Ovary (tissue), 9 donors: ENCODE data around the gene MDM2. TPM values are rescaled to one million over a fixed set of nuclear protein-coding genes. Genes with fewer than 3 reads are reported as not detected.

Experiments used
- DNase-seq, 5 donors: peaks; one replicate each; pipeline ENCODE4 v3.0.0-alpha.2; 2019 to 2020
- H3K27ac ChIP-seq, 2 donors: fragments of 200-600 bp; one replicate each; pipeline versions ENCODE4 v1.5.1 to v1.8.0; 2019 to 2022
- H3K27me3 ChIP-seq: fragments of 200-600 bp; one replicate; pipeline ENCODE4 v1.8.0; 2022
- H3K36me3 ChIP-seq: fragments of 200-600 bp; sonication (generic); one replicate; pipeline ENCODE4 v1.5.1; 2019
- H3K4me1 ChIP-seq: one replicate; pipeline ENCODE4 v1.8.1; 2013; ENCODE audit warnings: mild to moderate bottlenecking, moderate library complexity; ENCODE audit not compliant: insufficient read depth
- H3K4me3 ChIP-seq: fragments of 200-600 bp; sonication (generic); one replicate; pipeline ENCODE4 v1.5.1; 2017
- H3K9me3 ChIP-seq, 2 donors: fragments of 200-600 bp in 1 of 2; sonication (generic) in 1 of 2; one replicate each; pipeline versions ENCODE4 v1.5.1 to v1.8.1; 2013 to 2019; ENCODE audit warnings: mild to moderate bottlenecking in 1 of 2, moderate library complexity in 1 of 2
- CTCF ChIP-seq, 3 donors: fragments of 450-650 bp in 2 of 3; fragments of 200-600 bp in 1 of 3; IDR thresholded peaks; one replicate each; pipeline versions ENCODE4 v1.5.1 to v1.8.0; 2016 to 2022; ENCODE audit warnings: antibody characterized with exemption in 3 of 3, mild to moderate bottlenecking in 1 of 3
- EP300 ChIP-seq: sonication (generic); formaldehyde crosslinking; IDR thresholded peaks from one replicate; pipeline ENCODE4 v1.6.1; 2017; ENCODE audit warnings: antibody characterized with exemption
- POLR2A ChIP-seq: fragments of 450-650 bp; IDR thresholded peaks from one replicate; pipeline ENCODE4 v1.6.1; 2017; ENCODE audit warnings: antibody characterized with exemption, mild to moderate bottlenecking, moderate library complexity
- WGBS, 3 donors: extraction: QIAGEN DNeasy Blood & Tissue Kit in 1 of 3; methylation state at CpG; one replicate each; pipeline versions ENCODE4 v1.1.5 to v1.1.7; 2013 to 2017; 5-methylcytosine and 5-hydroxymethylcytosine counted together
- intact Hi-C, 4 donors: fragments of 100-400 bp; cut with DNase I; formaldehyde crosslinking; loops; one replicate each; pipeline versions ENCODE4 v1.11.0 to v1.15.1; 2022 to 2023
- polyA plus RNA-seq, 2 donors: library from polyadenylated mRNA; stranded (reverse); fragments of 200-250 nt in 1 of 2; fragments of 350-450 nt in 1 of 2; fragmentation: Illumina TruSeq in 1 of 2; extraction: RNeasy Lipid Tissue Mini Kit (QIAGEN cat#74804) in 1 of 2; gene quantifications; one replicate each; pipeline ENCODE4 v1.2.3, GENCODE V29; 2013 to 2014
- total RNA-seq, 7 donors: library from RNA; depleted of rRNA in 2 of 7; stranded (reverse); fragments of >200 nt in 2 of 7; fragmentation: NEBNext Ultra II Directional in 3 of 7; extraction: Animal tissue kit (Norgen Biotek cat#: 25700) in 3 of 7; gene quantifications; one replicate each; pipeline versions ENCODE4 v1.1.0 to v1.2.4, GENCODE V29; 2016 to 2023
- donor health status: DM: no; HTN: no; CAD: no; lungs with moderate emphysema.
- donor health status: DM: no; HTN: no; CAD: no.
- donor health status: Bipolar disorder and iron deficiency.
- donor health status: DM: yes; HTN: yes; CAD: no.
- donor health status: DM: no; HTN: no; CAD: no.
- donor health status: DM: yes; HTN: yes; CAD: no.

MDM2 gene
- total and polyA plus RNA-seq, 9 donors: 14.1 to 101 (median 68.4) TPM

- no peaks in the 10 kb centered on the region for H3K27me3 ChIP-seq
- H3K27ac ChIP-seq: no peak overlapping the region
- no peak overlapping the region for H3K4me3 ChIP-seq
- H3K9me3 ChIP-seq: no peaks in the 10 kb centered on the region
- WGBS, 3 donors: 86 to 88% (median 87%) methylated on average over 3 of the region's 3 CpGs
- intact Hi-C loops: no loop called here
- DNase-seq: no peak
- TF ChIP-seq POLR2A (no peak), CTCF (IDR thresholded peaks at IDR 0.05) (no peak), EP300 (no peak)
- H3K4me1 ChIP-seq: no peaks in the 10 kb centered on the region
- H3K36me3 ChIP-seq: no peaks in the 10 kb centered on the region
These were observed 75.2 kb downstream of the MDM2 start for GRCh38 chr12:68883151-68883550.

GRCh38 chr12:68884251-68884650, 76.3 kb downstream of the MDM2 start:
- no peaks in the 10 kb centered on the region for H3K27me3 ChIP-seq
- intact Hi-C loops: no loop called here
- H3K27ac ChIP-seq: no peak overlapping the region
- no peaks in the 10 kb centered on the region for H3K36me3 ChIP-seq
- TF ChIP-seq EP300 (no peak), POLR2A (no peak), CTCF (IDR thresholded peaks at IDR 0.05) (no peak)
- no peaks in the 10 kb centered on the region for H3K9me3 ChIP-seq
- 93 to 97% (median 94%) methylated on average over 5 of the region's 5 CpGs for WGBS, 3 donors
- DNase-seq: no peak
- no peaks in the 10 kb centered on the region for H3K4me1 ChIP-seq
- no peak overlapping the region for H3K4me3 ChIP-seq

GRCh38 chr12:68885381-68885780, 77.4 kb downstream of the MDM2 start:
- TF ChIP-seq POLR2A (no peak), EP300 (no peak), CTCF (IDR thresholded peaks at IDR 0.05) (no peak)
- Histone ChIP-seq H3K36me3 (no peaks in the 10 kb centered on the region), H3K27ac (no peak overlapping the region), H3K4me3 (no peak overlapping the region), H3K9me3 (no peaks in the 10 kb centered on the region), H3K27me3 (no peaks in the 10 kb centered on the region), H3K4me1 (peaks cover 1% of the 10 kb centered on the region)
- WGBS, 3 donors: 69 to 84% (median 70%) methylated on average over 3 of the region's 3 CpGs
- intact Hi-C loops: no loop called here
- DNase-seq: no peak

GRCh38 chr12:68886636-68887572, 78.9 kb downstream of the MDM2 start:
- Histone ChIP-seq H3K4me3 (no peak overlapping the region), H3K36me3 (no peaks in the 10 kb centered on the region), H3K27me3 (no peaks in the 10 kb centered on the region), H3K9me3 (no peaks in the 10 kb centered on the region), H3K4me1 (peaks cover 2% of the 10 kb centered on the region), H3K27ac (no peak overlapping the region)
- WGBS, 3 donors: 85 to 86% (median 86%) methylated on average over 5 of the region's 5 CpGs
- no peak for DNase-seq
- intact Hi-C loops: no loop called here
- TF ChIP-seq CTCF (IDR thresholded peaks at IDR 0.05) (no peak), POLR2A (no peak), EP300 (no peak)
